Mesothelial cell of epicardium (in vitro differentiated cells): ENCODE data around the gene RUFY4. TPM values are rescaled to one million over a fixed set of nuclear protein-coding genes. Genes with fewer than 3 reads are reported as not detected.
"Not testable (repeated sequence)": the region's sequence is repeated elsewhere in the genome, so short reads cannot be mapped to it uniquely, and the experiment has no call there.

Source experiments
- DNase-seq, 2 experiments: peaks; one replicate each; pipeline ENCODE4 v3.0.0; 2021; ENCODE audit warnings: low spot score in 2 of 2; ENCODE audit not compliant: unreplicated experiment in 2 of 2
- H3K27ac Mint-ChIP-seq: 2 replicates; pipeline ENCODE4 v1.8.0; 2021; ENCODE audit warnings: mixed read lengths
- H3K27me3 Mint-ChIP-seq: 2 replicates; pipeline ENCODE4 v1.8.0; 2021; ENCODE audit warnings: low read depth, mixed read lengths
- H3K36me3 Mint-ChIP-seq: 2 replicates; pipeline ENCODE4 v1.8.0; 2021; ENCODE audit warnings: mixed read lengths
- H3K4me1 Mint-ChIP-seq: 2 replicates; pipeline ENCODE4 v1.8.0; 2021; ENCODE audit warnings: mixed read lengths
- H3K4me3 Mint-ChIP-seq: 2 replicates; pipeline ENCODE4 v1.8.0; 2021; ENCODE audit warnings: mild to moderate bottlenecking, moderate library complexity, mixed read lengths
- H3K9me3 Mint-ChIP-seq: 2 replicates; pipeline ENCODE4 v1.8.0; 2021; ENCODE audit warnings: mixed read lengths
- CTCF ChIP-seq: fragments of 200-600 bp; sonication (generic); IDR thresholded peaks from one replicate; pipeline ENCODE4 v1.5.0; 2021; ENCODE audit warnings: antibody characterized with exemption; ENCODE audit not compliant: unreplicated experiment
- total RNA-seq: library from RNA; stranded (reverse); gene quantifications from 3 replicates; pipeline ENCODE4 v1.2.1, GENCODE V29; 2021

The RUFY4 gene
- total RNA-seq, 1 donor from 2014 or later = not detected

DNA sequence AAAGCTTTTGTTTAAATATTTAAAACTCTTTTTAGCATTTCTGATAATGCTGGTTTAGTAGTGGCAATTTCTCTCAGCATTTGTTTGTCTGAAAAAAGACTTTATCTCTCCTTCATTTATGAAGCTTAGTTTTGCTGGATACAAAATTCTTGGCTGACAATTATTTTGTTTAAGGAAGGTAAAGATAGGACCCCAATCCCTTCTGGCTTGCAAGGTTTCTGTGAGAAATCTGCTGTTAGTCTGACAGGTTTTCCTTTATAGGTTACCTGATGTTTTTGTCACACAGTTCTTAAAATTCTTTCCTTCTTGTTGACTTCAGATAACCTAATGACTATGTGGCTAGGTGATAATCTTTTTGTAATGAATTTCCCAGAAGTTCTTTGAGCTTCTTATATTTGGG is 53.2 kb downstream of the RUFY4 start:
- not testable (repeated sequence) for H3K27me3 Mint-ChIP-seq, H3K36me3 Mint-ChIP-seq, H3K27ac Mint-ChIP-seq, H3K4me3 Mint-ChIP-seq, DNase-seq
- peaks cover 19% of the 10 kb centered on the region for H3K9me3 Mint-ChIP-seq
- peaks cover 10% of the 10 kb centered on the region for H3K4me1 Mint-ChIP-seq

- Mint-ChIP-seq H3K27ac (no peak overlapping the region), H3K27me3 (peaks cover 6% of the 10 kb centered on the region), H3K4me1 (peaks cover 10% of the 10 kb centered on the region), H3K4me3 (no peak overlapping the region), H3K36me3 (peaks cover 3% of the 10 kb centered on the region), H3K9me3 (peaks cover 12% of the 10 kb centered on the region)
- TF ChIP-seq CTCF = no peak
- no peak for DNase-seq
These were observed 54.9 kb downstream of the RUFY4 start for GRCh38 chr2:218123986-218124385.

DNA sequence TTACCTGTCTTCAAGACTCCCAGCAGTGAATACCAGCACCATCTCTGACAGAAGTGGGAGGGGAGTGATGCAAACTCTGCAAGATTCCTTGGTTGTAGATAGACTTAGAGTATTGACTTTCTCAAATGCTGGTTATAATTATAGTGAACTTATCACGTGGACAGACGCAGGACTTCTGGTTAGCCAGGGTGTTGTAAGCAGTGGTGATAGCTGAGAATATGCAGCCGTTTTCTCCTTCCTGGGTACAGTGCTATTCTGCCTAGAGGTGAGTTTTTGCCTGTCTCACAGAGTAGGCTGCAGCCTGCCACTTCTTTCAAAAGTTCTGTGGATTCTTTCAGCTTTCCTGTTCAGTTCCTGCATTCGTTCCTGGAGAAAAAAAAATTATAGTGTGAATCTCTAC is 56.0 kb downstream of the RUFY4 start:
- Mint-ChIP-seq H3K9me3 (peaks cover 12% of the 10 kb centered on the region), H3K36me3 (peaks cover 3% of the 10 kb centered on the region), H3K27me3 (peaks cover 4% of the 10 kb centered on the region), H3K4me3 (no peak overlapping the region), H3K27ac (no peak overlapping the region), H3K4me1 (peaks cover 10% of the 10 kb centered on the region)
- no peak for TF ChIP-seq CTCF
- DNase-seq = no peak

GRCh38 chr2:218125626-218126080 is 56.6 kb downstream of the RUFY4 start, which contains the start of gene CXCR2:
Gene CXCR2, plus strand, starts transcription at chr2:218126028. Its CDS starts 8,774 bp downstream, at chr2:218134802.
- Mint-ChIP-seq H3K27me3 (no peaks in the 10 kb centered on the region), H3K9me3 (peaks cover 12% of the 10 kb centered on the region), H3K36me3 (peaks cover 3% of the 10 kb centered on the region), H3K4me1 (peaks cover 10% of the 10 kb centered on the region), H3K27ac (peak within 1 kb of the TSS; percentile 19), H3K4me3 (no peak within 1 kb of the TSS)
- TF ChIP-seq CTCF = no peak
- no peak for DNase-seq

DNA sequence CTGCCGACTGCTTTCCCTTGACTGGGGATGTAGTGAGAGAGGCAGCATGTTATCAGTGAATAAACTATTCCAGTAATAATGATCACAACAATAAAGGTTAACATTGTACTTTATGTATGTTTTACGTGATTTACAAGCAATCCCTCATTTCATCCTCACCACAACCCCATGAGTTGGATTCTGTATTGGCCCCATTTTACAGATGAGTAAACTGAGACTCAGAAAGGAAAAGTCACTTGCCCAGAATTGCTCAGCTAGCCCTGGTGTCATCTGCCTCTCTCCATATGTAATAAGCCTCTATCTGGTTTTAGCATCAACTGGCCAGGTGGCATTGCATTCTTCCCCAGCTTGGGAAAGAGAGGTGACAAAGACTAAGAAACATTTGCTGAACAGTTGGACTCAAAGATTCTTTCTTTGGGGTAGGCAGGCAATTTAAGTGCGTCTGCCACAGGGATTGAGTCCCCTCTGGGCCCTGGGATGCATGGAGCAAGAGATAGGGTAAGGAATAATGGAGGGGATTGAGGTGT is 58.9 kb downstream of the RUFY4 start:
- H3K4me3 Mint-ChIP-seq = no peak overlapping the region
- TF ChIP-seq CTCF = no peak
- H3K27ac Mint-ChIP-seq = no peak overlapping the region
- no peaks in the 10 kb centered on the region for H3K9me3 Mint-ChIP-seq
- peaks cover 2% of the 10 kb centered on the region for H3K27me3 Mint-ChIP-seq
- H3K36me3 Mint-ChIP-seq = no peaks in the 10 kb centered on the region
- peaks cover 12% of the 10 kb centered on the region for H3K4me1 Mint-ChIP-seq
- no peak for DNase-seq

DNA sequence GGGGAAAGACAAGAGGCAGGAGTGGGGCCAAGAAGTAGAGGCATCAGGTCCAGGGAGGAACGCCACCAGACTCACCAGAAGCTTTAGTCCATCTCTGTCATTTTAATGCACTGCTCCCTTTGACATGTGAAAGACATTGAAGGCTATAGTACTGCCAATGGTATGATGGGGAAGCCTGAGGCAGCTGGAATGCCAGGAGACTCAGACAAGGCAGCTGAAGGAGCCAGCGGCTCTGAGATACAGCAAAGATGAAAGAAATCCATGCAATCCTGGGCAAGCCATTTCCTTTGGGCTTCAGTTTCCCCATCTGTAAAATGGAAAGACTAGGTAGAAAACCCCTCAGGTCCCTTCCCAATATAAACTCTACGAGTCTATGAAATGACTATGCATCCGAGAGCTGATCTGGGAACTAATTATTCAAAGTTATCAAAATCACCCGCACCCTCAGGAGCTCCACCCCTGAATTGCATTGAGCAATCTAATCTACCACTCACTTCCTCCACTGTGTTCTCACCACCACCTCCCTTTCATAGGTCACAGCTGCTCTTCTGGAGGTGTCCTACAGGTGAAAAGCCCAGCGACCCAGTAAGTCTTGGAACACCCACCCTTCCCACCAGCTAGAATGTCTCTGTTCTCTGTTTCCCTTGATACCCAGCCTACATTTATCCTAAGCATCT is 59.9 kb downstream of the RUFY4 start:
- TF ChIP-seq CTCF = no peak
- H3K36me3 Mint-ChIP-seq = no peaks in the 10 kb centered on the region
- no peaks in the 10 kb centered on the region for H3K9me3 Mint-ChIP-seq
- H3K4me3 Mint-ChIP-seq = no peak overlapping the region
- no peak overlapping the region for H3K27ac Mint-ChIP-seq
- DNase-seq = no peak
- H3K27me3 Mint-ChIP-seq = peaks cover 3% of the 10 kb centered on the region
- H3K4me1 Mint-ChIP-seq = peaks cover 12% of the 10 kb centered on the region
